Mucosa of rectum (tissue), 2 donors: ENCODE results near the gene RANGRF.

ENCODE experiments used
- H3K27ac ChIP-seq, 2 donors: one replicate each; pipeline ENCODE4 v1.7.0; 2013; ENCODE audit warnings: inconsistent platforms in 2 of 2, low read depth in 2 of 2, low read length in 2 of 2
- H3K27me3 ChIP-seq, 2 donors: one replicate each; pipeline ENCODE4 v1.7.0; 2013; ENCODE audit warnings: low read length in 2 of 2; ENCODE audit not compliant: control insufficient read depth in 2 of 2, insufficient read depth in 2 of 2
- H3K36me3 ChIP-seq, 2 donors: one replicate each; pipeline ENCODE4 v1.7.0; 2013; ENCODE audit warnings: low read length in 2 of 2; ENCODE audit not compliant: control insufficient read depth in 2 of 2, insufficient read depth in 2 of 2
- H3K4me1 ChIP-seq, 2 donors: one replicate each; pipeline ENCODE4 v1.7.0; 2013; ENCODE audit warnings: low read length in 2 of 2, mild to moderate bottlenecking in 1 of 2; ENCODE audit not compliant: control insufficient read depth in 2 of 2, insufficient read depth in 2 of 2
- H3K4me3 ChIP-seq, 2 donors: one replicate each; pipeline ENCODE4 v1.7.0; 2013; ENCODE audit warnings: low read length in 2 of 2
- H3K9ac ChIP-seq, 2 donors: one replicate each; pipeline ENCODE4 v1.7.0; 2013; ENCODE audit warnings: low read length in 2 of 2, low read depth in 1 of 2, mild to moderate bottlenecking in 1 of 2
- H3K9me3 ChIP-seq, 2 donors: one replicate each; pipeline ENCODE4 v1.7.0; 2013; ENCODE audit warnings: low read length in 2 of 2; ENCODE audit not compliant: control insufficient read depth in 2 of 2
- donor health status: healthy.
- donor health status: Normal muscosa, but diverticular disease.

Gene RANGRF

DNA sequence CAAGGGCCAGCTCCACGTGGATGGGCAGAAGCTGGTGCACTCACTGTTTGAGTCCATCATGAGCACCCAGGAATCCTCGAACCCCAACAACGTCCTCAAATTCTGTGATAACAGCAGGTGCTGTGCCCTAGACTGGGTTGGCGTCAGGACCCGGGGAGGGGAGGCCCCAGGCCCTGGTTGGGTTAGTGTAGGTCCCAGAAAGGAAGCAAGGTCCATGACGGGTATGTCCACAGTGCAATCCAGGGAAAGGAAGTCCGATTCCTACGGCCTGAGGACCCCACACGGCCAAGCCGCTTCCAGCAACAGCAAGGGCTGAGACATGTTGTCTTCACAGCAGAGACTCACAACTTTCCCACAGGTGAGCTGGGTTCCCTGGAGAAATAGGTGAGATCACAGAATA lies 32.2 kb upstream of the RANGRF start:
- no peak overlapping the region for H3K9ac ChIP-seq
- H3K36me3 ChIP-seq: peaks cover 10 to 28% of the 10 kb centered on the region in 2 donors
- no peaks in the 10 kb centered on the region for H3K4me1 ChIP-seq
- H3K27ac ChIP-seq: no peak overlapping the region
- H3K4me3 ChIP-seq: no peak overlapping the region
- no peaks in the 10 kb centered on the region for H3K9me3 ChIP-seq
- no peaks in the 10 kb centered on the region for H3K27me3 ChIP-seq

DNA sequence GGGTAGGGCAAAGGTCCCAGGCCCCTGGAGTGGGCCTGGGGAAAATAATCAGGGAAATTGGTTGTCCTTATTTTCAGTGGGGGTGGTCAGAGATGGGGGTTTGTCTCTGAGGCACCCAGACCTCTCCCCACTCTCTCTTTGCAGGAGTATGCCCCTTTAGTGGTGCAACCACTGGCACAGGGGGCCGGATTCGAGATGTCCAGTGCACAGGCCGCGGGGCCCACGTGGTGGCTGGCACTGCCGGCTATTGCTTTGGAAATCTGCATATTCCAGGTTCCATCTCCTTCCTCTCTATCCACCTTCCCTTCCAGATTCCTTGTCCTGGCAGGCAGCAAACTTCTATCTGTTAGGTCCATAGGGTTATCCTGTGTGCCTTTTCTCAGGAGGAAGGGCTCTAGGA lies 31.8 kb upstream of the RANGRF start:
- Histone ChIP-seq H3K4me1 (no peaks in the 10 kb centered on the region), H3K36me3 (peaks cover 10 to 28% of the 10 kb centered on the region in 2 donors), H3K9me3 (no peaks in the 10 kb centered on the region)

DNA sequence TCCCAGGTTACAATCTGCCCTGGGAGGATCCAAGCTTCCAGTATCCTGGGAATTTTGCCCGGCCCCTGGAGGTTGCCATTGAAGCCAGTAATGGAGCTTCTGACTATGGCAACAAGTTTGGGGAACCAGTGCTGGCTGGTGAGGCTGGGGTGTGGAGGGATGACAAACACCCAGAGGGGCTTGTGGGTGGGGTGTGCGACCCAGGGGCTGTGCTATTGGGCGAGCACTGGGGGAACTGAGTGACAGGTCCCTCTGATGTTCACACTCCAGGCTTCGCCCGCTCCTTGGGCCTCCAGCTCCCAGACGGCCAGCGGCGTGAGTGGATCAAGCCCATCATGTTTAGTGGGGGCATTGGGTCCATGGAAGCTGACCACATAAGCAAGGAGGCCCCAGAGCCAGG lies 30.7 kb upstream of the RANGRF start:
- H3K9me3 ChIP-seq: no peaks in the 10 kb centered on the region
- H3K27ac ChIP-seq: no peak overlapping the region
- no peak overlapping the region for H3K9ac ChIP-seq
- no peak overlapping the region for H3K4me3 ChIP-seq
- peaks cover 10 to 30% of the 10 kb centered on the region in 2 donors for H3K36me3 ChIP-seq
- no peaks in the 10 kb centered on the region for H3K27me3 ChIP-seq
- H3K4me1 ChIP-seq: no peaks in the 10 kb centered on the region

More for the DNA sequence above, 31.8 kb upstream of the RANGRF start:
- Histone ChIP-seq H3K27me3 (no peaks in the 10 kb centered on the region), H3K4me3 (no peak overlapping the region), H3K9ac (no peak overlapping the region), H3K27ac (no peak overlapping the region)

DNA sequence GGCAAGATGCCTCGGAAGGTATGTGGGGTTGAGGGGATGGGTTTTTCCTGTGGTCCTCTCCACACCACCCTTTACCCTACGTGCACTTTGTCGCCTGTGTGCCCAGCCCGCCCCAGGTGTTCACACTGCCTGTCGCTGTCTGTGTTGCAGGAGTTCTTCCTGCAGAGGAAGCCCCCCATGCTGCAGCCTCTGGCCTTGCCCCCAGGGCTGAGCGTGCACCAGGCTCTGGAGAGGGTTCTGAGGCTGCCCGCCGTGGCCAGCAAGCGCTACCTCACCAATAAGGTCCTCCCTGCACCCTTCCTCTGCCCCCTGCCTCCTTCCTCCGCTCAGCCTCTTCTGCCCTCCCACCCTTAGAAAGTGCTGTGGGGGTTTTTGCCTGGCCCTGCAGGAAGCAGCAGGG lies 24.1 kb upstream of the RANGRF start:
- Histone ChIP-seq H3K27ac (no peak overlapping the region), H3K9me3 (no peaks in the 10 kb centered on the region), H3K9ac (no peak overlapping the region), H3K4me1 (no peaks in the 10 kb centered on the region), H3K27me3 (no peaks in the 10 kb centered on the region), H3K36me3 (peaks cover 24 to 35% of the 10 kb centered on the region in 2 donors), H3K4me3 (no peak overlapping the region)

DNA sequence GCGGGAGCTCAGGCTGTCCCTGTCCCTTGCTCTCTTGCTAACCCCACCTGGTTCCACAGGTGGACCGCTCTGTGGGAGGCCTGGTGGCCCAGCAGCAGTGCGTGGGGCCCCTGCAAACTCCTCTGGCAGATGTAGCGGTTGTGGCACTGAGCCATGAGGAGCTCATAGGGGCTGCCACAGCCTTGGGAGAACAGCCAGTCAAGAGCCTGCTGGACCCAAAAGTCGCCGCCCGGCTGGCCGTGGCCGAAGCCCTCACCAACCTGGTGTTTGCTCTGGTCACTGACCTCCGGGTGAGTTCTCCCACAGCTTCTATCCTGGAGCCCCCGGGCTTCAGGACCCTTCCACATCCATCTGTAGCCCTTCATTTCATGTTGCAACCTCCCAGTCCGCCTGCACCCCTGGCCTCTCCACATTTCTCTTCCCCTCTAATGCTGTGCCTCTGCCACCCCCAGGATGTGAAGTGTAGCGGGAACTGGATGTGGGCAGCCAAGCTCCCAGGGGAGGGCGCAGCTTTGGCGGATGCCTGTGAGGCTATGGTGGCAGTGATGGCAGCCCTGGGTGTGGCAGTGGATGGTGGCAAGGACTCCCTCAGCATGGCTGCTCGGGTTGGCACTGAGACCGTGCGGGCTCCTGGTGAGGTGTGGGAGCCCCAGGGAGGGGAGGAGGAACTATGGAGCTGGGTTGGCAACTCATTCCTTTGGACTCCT lies 23.5 kb upstream of the RANGRF start:
- H3K9me3 ChIP-seq: no peaks in the 10 kb centered on the region
- H3K27me3 ChIP-seq: no peaks in the 10 kb centered on the region
- H3K4me1 ChIP-seq: no peaks in the 10 kb centered on the region
- no peak overlapping the region for H3K4me3 ChIP-seq
- no peak overlapping the region for H3K27ac ChIP-seq
- no peak overlapping the region for H3K9ac ChIP-seq
- peaks cover 24 to 39% of the 10 kb centered on the region in 2 donors for H3K36me3 ChIP-seq

DNA sequence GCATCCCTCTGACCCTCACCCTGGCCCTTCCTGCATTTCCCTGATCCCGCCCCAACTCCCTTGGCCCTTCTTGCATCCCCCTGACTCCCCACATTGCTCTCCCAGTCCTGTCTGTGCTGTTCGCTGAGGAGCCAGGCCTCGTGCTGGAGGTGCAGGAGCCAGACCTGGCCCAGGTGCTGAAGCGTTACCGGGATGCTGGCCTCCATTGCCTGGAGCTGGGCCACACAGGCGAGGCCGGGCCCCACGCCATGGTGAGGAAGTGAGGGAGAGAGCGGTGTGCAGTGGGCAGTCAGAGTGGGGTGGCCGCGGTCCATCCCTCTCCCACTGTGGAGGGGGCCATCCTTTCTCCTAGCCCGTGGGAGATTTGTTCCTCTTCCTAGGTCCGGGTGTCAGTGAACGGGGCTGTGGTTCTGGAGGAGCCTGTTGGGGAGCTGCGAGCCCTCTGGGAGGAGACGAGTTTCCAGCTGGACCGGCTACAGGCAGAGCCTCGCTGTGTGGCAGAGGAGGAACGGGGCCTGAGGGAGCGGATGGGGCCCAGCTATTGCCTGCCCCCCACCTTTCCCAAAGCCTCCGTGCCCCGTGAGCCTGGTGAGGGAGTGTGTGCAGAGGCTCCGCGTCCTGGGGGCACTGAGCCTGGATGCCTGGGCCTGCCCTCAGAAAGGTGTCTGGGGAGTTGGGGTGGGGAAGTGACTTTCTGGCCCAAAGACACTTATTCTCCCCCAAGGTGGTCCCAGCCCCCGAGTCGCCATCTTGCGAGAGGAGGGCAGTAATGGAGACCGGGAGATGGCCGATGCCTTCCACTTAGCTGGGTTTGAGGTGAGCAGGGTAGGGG lies 21.6 kb upstream of the RANGRF start:
- no peaks in the 10 kb centered on the region for H3K4me1 ChIP-seq
- peaks cover 24 to 39% of the 10 kb centered on the region in 2 donors for H3K36me3 ChIP-seq

DNA sequence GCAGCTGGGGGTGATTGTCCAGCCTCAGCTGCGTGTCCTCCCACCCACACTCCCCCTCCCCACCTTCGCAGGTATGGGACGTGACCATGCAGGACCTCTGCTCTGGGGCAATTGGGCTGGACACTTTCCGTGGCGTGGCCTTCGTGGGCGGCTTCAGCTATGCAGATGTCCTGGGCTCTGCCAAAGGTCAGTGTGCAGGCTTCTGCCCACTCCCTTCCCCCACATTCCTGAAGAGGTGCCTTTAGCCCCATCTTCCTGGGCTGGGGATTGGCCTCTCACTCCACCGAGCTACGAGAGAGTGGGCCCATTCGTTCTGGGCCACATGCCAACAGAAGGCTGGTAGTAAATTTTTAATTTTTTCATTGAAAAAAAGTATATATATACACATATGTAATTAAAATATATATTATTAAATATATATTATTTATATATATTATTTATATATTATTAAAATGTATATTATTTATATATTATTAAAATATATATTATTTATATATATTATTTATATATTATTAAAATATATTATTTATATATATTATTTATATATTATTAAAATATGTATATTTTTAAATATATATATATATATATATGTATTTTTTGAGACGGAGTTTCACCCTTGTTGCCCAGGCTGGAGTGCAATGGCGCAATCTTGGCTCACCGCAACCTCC lies 20.9 kb upstream of the RANGRF start:
- no peaks in the 10 kb centered on the region for H3K9me3 ChIP-seq
- H3K4me1 ChIP-seq: no peaks in the 10 kb centered on the region
- H3K36me3 ChIP-seq: peaks cover 24 to 38% of the 10 kb centered on the region in 2 donors
- no peak overlapping the region for H3K4me3 ChIP-seq
- H3K27me3 ChIP-seq: no peaks in the 10 kb centered on the region
- no peak overlapping the region for H3K9ac ChIP-seq
- H3K27ac ChIP-seq: no peak overlapping the region

More for the DNA sequence above, 21.6 kb upstream of the RANGRF start:
- Histone ChIP-seq H3K27me3 (no peaks in the 10 kb centered on the region), H3K4me3 (no peak overlapping the region), H3K9me3 (no peaks in the 10 kb centered on the region), H3K27ac (no peak overlapping the region), H3K9ac (no peak overlapping the region)

DNA sequence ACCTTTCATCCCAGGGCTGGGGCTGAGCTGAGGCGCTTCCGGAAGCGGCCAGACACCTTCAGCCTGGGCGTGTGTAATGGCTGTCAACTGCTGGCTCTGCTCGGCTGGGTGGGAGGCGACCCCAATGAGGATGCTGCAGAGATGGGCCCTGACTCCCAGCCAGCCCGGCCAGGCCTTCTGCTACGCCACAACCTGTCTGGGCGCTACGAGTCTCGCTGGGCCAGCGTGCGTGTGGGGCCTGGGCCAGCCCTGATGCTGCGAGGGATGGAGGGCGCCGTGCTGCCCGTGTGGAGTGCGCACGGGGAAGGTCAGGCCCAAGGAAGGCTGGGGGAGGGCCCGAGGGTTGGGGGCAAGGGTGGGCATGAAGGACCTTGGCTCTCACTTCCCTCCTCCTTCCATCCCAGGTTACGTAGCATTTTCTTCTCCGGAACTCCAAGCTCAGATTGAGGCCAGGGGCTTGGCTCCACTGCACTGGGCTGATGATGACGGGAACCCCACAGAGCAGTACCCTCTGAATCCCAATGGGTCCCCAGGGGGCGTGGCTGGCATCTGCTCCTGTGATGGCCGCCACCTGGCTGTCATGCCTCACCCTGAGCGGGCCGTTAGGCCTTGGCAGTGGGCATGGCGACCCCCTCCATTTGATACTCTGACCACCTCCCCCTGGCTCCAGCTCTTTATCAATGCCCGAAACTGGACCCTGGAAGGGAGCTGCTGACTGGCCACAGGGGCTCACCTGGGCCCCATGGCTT lies 19.7 kb upstream of the RANGRF start:
- H3K9ac ChIP-seq: no peak overlapping the region
- no peak overlapping the region for H3K27ac ChIP-seq
- H3K4me1 ChIP-seq: no peaks in the 10 kb centered on the region
- H3K4me3 ChIP-seq: no peak overlapping the region
- no peaks in the 10 kb centered on the region for H3K27me3 ChIP-seq
- no peaks in the 10 kb centered on the region for H3K9me3 ChIP-seq
- H3K36me3 ChIP-seq: peaks cover 18 to 29% of the 10 kb centered on the region in 2 donors

DNA sequence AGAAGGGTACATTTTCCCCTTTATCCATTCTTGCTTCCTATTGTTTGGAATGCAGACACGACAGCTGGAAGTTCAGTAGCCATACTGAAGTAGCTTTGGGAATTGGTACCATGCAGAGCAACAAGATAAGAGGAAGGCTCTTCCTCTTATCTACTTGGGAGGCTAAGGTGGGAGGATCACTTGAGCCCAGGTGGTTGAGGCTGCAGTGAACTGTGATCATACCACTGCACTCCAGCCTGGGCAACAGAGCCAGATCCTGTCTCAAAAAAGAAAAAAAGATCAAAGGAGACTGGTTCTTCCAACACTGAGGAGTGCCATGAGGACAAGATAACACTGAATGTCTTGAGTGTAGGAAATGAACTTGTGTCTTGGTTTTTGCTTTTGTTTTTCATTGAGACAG lies 16.0 kb upstream of the RANGRF start:
- no peaks in the 10 kb centered on the region for H3K9me3 ChIP-seq
- H3K4me3 ChIP-seq: no peak overlapping the region
- H3K27me3 ChIP-seq: no peaks in the 10 kb centered on the region
- peaks cover 0 to 8% of the 10 kb centered on the region in 2 donors for H3K36me3 ChIP-seq
- no peak overlapping the region for H3K27ac ChIP-seq
- H3K9ac ChIP-seq: no peak overlapping the region
- H3K4me1 ChIP-seq: no peaks in the 10 kb centered on the region
